Astrocyte (in vitro differentiated cells and primary cell): Measurements from ENCODE around the gene L3MBTL4. TPM values are rescaled to one million over a fixed set of nuclear protein-coding genes. Genes with fewer than 3 reads are reported as not detected.

Source experiments
- DNase-seq: peaks from one replicate; pipeline ENCODE4 v3.0.0-alpha.2; 2010; ENCODE audit warnings: low read depth
- FAIRE-seq: peaks from 2 replicates; lab custom pipeline; 2011; peaks lifted over from hg19 to GRCh38; lab: Jason Lieb, UNC
- H2AFZ ChIP-seq: 2 replicates; pipeline ENCODE4 v1.6.0; 2012; ENCODE audit warnings: low read depth, low read length, inconsistent platforms
- H3K27ac ChIP-seq: 2 replicates; pipeline ENCODE4 v1.5.1; 2011; ENCODE audit warnings: low read depth, low read length, inconsistent platforms
- H3K27me3 ChIP-seq: 2 replicates; pipeline ENCODE4 v1.6.0; 2011; ENCODE audit warnings: low read length, inconsistent platforms; ENCODE audit not compliant: insufficient read depth
- H3K36me3 ChIP-seq: 2 replicates; pipeline ENCODE4 v1.5.1; 2011; ENCODE audit warnings: low read length, inconsistent platforms; ENCODE audit not compliant: insufficient read depth
- H3K4me1 ChIP-seq: 2 replicates; pipeline ENCODE4 v1.5.1; 2011; ENCODE audit warnings: low read length, inconsistent platforms; ENCODE audit not compliant: insufficient read depth
- H3K4me2 ChIP-seq: 2 replicates; pipeline ENCODE4 v1.6.0; 2012; ENCODE audit warnings: low read length, inconsistent platforms
- H3K4me3 ChIP-seq: 2 replicates; pipeline ENCODE4 v1.5.1; 2011; ENCODE audit warnings: low read depth, mild to moderate bottlenecking, low read length, inconsistent platforms; ENCODE audit not compliant: insufficient read depth
- H3K79me2 ChIP-seq: 2 replicates; pipeline ENCODE4 v1.6.0; 2012; ENCODE audit warnings: mild to moderate bottlenecking, low read length, inconsistent platforms; ENCODE audit not compliant: insufficient read depth
- H3K9ac ChIP-seq: 2 replicates; pipeline ENCODE4 v1.6.0; 2012; ENCODE audit warnings: mild to moderate bottlenecking, low read length, inconsistent platforms
- H3K9me3 ChIP-seq: 2 replicates; pipeline ENCODE4 v1.5.1; 2012; ENCODE audit warnings: low read depth, mild to moderate bottlenecking, low read length, inconsistent platforms; ENCODE audit not compliant: insufficient read depth
- H4K20me1 ChIP-seq: 2 replicates; pipeline ENCODE4 v1.6.0; 2012; ENCODE audit warnings: low read length, inconsistent platforms; ENCODE audit not compliant: insufficient read depth
- H3K27ac Mint-ChIP-seq: one replicate; pipeline ENCODE4 v1.8.0; 2021; ENCODE audit warnings: mild to moderate bottlenecking, mixed read lengths; ENCODE audit not compliant: unreplicated experiment
- H3K27me3 Mint-ChIP-seq: one replicate; pipeline ENCODE4 v1.8.0; 2021; ENCODE audit warnings: low read depth, mixed read lengths; ENCODE audit not compliant: unreplicated experiment
- H3K36me3 Mint-ChIP-seq: one replicate; pipeline ENCODE4 v1.8.0; 2021; ENCODE audit warnings: low read depth, mixed read lengths; ENCODE audit not compliant: unreplicated experiment
- H3K4me1 Mint-ChIP-seq: one replicate; pipeline ENCODE4 v1.8.0; 2021; ENCODE audit warnings: low read depth, mixed read lengths; ENCODE audit not compliant: unreplicated experiment
- H3K4me3 Mint-ChIP-seq: one replicate; pipeline ENCODE4 v1.8.0; 2021; ENCODE audit warnings: mild to moderate bottlenecking, moderate library complexity, mixed read lengths; ENCODE audit not compliant: unreplicated experiment
- H3K9me3 Mint-ChIP-seq: one replicate; pipeline ENCODE4 v1.8.0; 2021; ENCODE audit warnings: mild to moderate bottlenecking, mixed read lengths; ENCODE audit not compliant: unreplicated experiment
- CTCF ChIP-seq: IDR thresholded peaks from 2 replicates; pipeline ENCODE4 v1.5.1; 2011; ENCODE audit warnings: low read depth, mild to moderate bottlenecking, inconsistent platforms, low read length, moderate library complexity; ENCODE audit not compliant: insufficient read depth
- EZH2 ChIP-seq: IDR thresholded peaks from 2 replicates; pipeline ENCODE4 v1.6.1; 2012; ENCODE audit warnings: mild to moderate bottlenecking, low read length, inconsistent platforms; ENCODE audit not compliant: insufficient read depth
- total RNA-seq: library from RNA; stranded (reverse); gene quantifications from 2 replicates; pipeline ENCODE4 v1.2.1, GENCODE V29; 2021

The L3MBTL4 gene
- total RNA-seq, 1 donor from 2014 or later = 0.52 TPM

- H4K20me1 ChIP-seq = no peaks in the 10 kb centered on the region
- TF ChIP-seq CTCF (no peak), EZH2 (no peak)
- H3K27ac ChIP-seq = no peak overlapping the region
- no peak overlapping the region for H2AFZ ChIP-seq
- H3K36me3 ChIP-seq = no peaks in the 10 kb centered on the region
- no peaks in the 10 kb centered on the region for H3K79me2 ChIP-seq
- no peaks in the 10 kb centered on the region for H3K9me3 Mint-ChIP-seq
- DNase-seq (no peak), FAIRE-seq (no peak)
- no peaks in the 10 kb centered on the region for H3K4me1 ChIP-seq
- peaks cover 7% of the 10 kb centered on the region for H3K27me3 Mint-ChIP-seq
- no peak overlapping the region for H3K4me2 ChIP-seq
- H3K4me1 Mint-ChIP-seq = no peaks in the 10 kb centered on the region
- no peak overlapping the region for H3K4me3 ChIP-seq
- H3K36me3 Mint-ChIP-seq = no peaks in the 10 kb centered on the region
- H3K27me3 ChIP-seq = peaks cover 4% of the 10 kb centered on the region
- no peak overlapping the region for H3K4me3 Mint-ChIP-seq
- no peaks in the 10 kb centered on the region for H3K9me3 ChIP-seq
- no peak overlapping the region for H3K27ac Mint-ChIP-seq
- no peak overlapping the region for H3K9ac ChIP-seq
Measured at GRCh38 chr18:6096730-6097129, 318.0 kb downstream of the L3MBTL4 start.

- Histone ChIP-seq H3K36me3 (no peaks in the 10 kb centered on the region), H3K27ac (no peak overlapping the region), H3K9me3 (no peaks in the 10 kb centered on the region), H3K27me3 (no peaks in the 10 kb centered on the region), H2AFZ (no peak overlapping the region), H3K4me2 (no peak overlapping the region), H3K79me2 (no peaks in the 10 kb centered on the region), H3K4me3 (no peak overlapping the region), H3K4me1 (no peaks in the 10 kb centered on the region), H4K20me1 (no peaks in the 10 kb centered on the region), H3K9ac (no peak overlapping the region)
- H3K36me3 Mint-ChIP-seq = no peaks in the 10 kb centered on the region
- FAIRE-seq = no peak
- no peak overlapping the region for H3K4me3 Mint-ChIP-seq
- TF ChIP-seq CTCF (no peak), EZH2 (no peak)
- no peak overlapping the region for H3K27ac Mint-ChIP-seq
- DNase-seq = no peak
- H3K27me3 Mint-ChIP-seq = no peaks in the 10 kb centered on the region
- no peaks in the 10 kb centered on the region for H3K9me3 Mint-ChIP-seq
- H3K4me1 Mint-ChIP-seq = no peaks in the 10 kb centered on the region
Measured at GRCh38 chr18:6088432-6088831, 326.3 kb downstream of the L3MBTL4 start.

GRCh38 chr18:6086731-6087130, 328.0 kb downstream of the L3MBTL4 start:
- Histone ChIP-seq H3K4me3 (no peak overlapping the region), H3K36me3 (no peaks in the 10 kb centered on the region), H3K4me1 (no peaks in the 10 kb centered on the region), H4K20me1 (no peaks in the 10 kb centered on the region), H3K9me3 (no peaks in the 10 kb centered on the region), H3K9ac (no peak overlapping the region), H3K79me2 (no peaks in the 10 kb centered on the region), H2AFZ (no peak overlapping the region), H3K27ac (no peak overlapping the region), H3K4me2 (no peak overlapping the region), H3K27me3 (no peaks in the 10 kb centered on the region)
- H3K9me3 Mint-ChIP-seq = no peaks in the 10 kb centered on the region
- no peaks in the 10 kb centered on the region for H3K4me1 Mint-ChIP-seq
- FAIRE-seq (no peak), DNase-seq (peak; percentile 28)
- no peak overlapping the region for H3K4me3 Mint-ChIP-seq
- H3K36me3 Mint-ChIP-seq = no peaks in the 10 kb centered on the region
- no peak overlapping the region for H3K27ac Mint-ChIP-seq
- no peak for TF ChIP-seq CTCF
- TF ChIP-seq EZH2 = no peak
- H3K27me3 Mint-ChIP-seq = no peaks in the 10 kb centered on the region
